BE2C (cell line): ENCODE results near the gene GAS6.
A peak's percentile ranks its signal among the peaks of the same experiment; 100 is the strongest.

Source experiments
- DNase-seq: peaks from one replicate; pipeline ENCODE4 v3.0.0-alpha.2; 2020
- H3K27me3 ChIP-seq: fragments of 250-450 bp; sonication (Bioruptor Pico); 2 replicates; pipeline ENCODE4 v1.5.1; 2020; ENCODE audit warnings: mild to moderate bottlenecking
- H3K36me3 ChIP-seq: fragments of 250-450 bp; sonication (Bioruptor Pico); 2 replicates; pipeline ENCODE4 v1.5.1; 2020; ENCODE audit warnings: mild to moderate bottlenecking
- H3K4me1 ChIP-seq: fragments of 250-450 bp; sonication (Bioruptor Pico); 2 replicates; pipeline ENCODE4 v1.5.1; 2020
- H3K4me3 ChIP-seq: 2 replicates; pipeline ENCODE4 v1.5.1; 2011; ENCODE audit warnings: low read depth, low read length
- H3K9me3 ChIP-seq: fragments of 250-450 bp; sonication (Bioruptor Pico); 2 replicates; pipeline ENCODE4 v1.5.1; 2020
- TF ChIP-seq, protein P1 (sequence below): IDR thresholded peaks from 2 replicates; pipeline ENCODE4 v1.5.1; 2012; ENCODE audit warnings: mild to moderate bottlenecking, low read depth, low read length

The GAS6 gene

DNA sequence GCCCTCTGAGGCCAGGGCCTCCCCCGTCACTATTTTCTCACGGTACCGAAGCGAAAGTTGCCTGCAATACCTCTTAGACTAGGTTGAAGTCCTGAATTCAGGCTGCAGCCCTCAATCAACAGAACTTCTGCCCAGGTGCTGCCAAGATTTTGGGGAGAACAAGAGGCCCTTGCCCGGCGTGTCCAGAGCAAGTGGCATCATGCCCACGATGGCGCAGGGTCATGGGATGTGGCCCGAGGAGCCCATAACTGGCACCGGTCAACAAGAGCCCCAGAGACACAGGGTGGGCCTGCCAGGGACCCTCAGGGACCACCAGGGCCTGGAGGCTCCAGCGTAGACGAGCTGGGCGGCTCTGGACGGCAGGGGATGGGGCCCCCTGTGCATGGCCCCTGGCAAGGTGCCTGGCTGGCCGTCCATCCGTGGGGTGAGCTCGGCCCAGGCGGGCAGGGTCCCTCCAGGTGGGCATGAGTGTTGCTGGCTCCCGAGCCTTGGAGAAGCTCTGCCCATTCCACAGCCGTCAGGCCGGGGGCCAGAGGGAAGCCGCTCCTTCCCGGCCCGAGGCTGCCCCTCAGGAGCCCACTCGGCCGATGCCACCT, 45.1 kb downstream of the GAS6 start:
- Histone ChIP-seq H3K4me3 (no peak overlapping the region), H3K36me3 (no peaks in the 10 kb centered on the region), H3K27me3 (no peaks in the 10 kb centered on the region), H3K9me3 (no peaks in the 10 kb centered on the region), H3K4me1 (peaks cover 29% of the 10 kb centered on the region)
- DNase-seq = no peak
- TF ChIP-seq, protein P1, sequence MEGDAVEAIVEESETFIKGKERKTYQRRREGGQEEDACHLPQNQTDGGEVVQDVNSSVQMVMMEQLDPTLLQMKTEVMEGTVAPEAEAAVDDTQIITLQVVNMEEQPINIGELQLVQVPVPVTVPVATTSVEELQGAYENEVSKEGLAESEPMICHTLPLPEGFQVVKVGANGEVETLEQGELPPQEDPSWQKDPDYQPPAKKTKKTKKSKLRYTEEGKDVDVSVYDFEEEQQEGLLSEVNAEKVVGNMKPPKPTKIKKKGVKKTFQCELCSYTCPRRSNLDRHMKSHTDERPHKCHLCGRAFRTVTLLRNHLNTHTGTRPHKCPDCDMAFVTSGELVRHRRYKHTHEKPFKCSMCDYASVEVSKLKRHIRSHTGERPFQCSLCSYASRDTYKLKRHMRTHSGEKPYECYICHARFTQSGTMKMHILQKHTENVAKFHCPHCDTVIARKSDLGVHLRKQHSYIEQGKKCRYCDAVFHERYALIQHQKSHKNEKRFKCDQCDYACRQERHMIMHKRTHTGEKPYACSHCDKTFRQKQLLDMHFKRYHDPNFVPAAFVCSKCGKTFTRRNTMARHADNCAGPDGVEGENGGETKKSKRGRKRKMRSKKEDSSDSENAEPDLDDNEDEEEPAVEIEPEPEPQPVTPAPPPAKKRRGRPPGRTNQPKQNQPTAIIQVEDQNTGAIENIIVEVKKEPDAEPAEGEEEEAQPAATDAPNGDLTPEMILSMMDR = no peak

DNA sequence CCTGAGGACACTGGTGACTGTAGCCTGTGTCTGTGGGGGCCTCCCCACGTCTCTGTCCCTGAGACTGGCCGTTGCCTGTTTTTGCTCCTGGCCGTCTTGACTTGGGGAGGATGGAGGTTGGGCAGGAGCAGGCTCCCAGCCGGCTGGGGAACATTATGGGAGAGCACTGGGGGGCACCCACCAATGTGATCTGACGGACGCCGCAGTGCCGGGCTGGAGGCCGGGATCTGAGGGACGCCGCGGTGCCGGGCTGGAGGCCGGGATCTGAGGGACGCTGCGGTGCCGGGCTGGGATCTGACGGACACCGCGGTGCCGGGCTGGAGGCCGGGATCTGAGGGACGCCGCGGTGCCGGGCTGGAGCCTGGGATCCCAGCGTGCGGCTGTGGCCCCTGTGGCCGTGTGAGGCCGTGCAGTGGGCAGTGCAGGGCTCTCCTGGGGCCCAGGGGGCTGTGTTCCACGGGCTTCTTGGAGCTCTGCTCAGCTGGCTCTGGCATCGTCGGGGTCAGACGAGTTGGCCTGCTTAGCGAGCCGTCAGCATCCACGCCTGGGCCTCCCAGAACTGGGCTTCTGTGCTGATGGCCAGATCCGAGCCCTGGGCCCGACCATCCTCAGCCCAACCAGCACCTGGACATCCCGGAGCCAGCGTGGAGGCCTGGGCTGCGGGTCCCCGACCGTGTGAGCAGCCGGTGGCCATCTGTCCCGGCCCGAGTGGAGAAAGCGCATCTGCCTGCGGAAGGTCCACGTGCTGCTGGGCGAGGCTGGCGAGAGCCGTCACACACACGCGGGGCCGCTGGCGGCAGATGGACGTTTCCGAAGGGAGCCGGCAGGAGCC, 45.8 kb downstream of the GAS6 start:
- H3K4me3 ChIP-seq = no peak overlapping the region
- no peak for DNase-seq
- TF ChIP-seq, protein P1 = no peak
- peaks cover 29% of the 10 kb centered on the region for H3K4me1 ChIP-seq
- H3K9me3 ChIP-seq = no peaks in the 10 kb centered on the region
- H3K36me3 ChIP-seq = no peaks in the 10 kb centered on the region
- H3K27me3 ChIP-seq = no peaks in the 10 kb centered on the region

DNA sequence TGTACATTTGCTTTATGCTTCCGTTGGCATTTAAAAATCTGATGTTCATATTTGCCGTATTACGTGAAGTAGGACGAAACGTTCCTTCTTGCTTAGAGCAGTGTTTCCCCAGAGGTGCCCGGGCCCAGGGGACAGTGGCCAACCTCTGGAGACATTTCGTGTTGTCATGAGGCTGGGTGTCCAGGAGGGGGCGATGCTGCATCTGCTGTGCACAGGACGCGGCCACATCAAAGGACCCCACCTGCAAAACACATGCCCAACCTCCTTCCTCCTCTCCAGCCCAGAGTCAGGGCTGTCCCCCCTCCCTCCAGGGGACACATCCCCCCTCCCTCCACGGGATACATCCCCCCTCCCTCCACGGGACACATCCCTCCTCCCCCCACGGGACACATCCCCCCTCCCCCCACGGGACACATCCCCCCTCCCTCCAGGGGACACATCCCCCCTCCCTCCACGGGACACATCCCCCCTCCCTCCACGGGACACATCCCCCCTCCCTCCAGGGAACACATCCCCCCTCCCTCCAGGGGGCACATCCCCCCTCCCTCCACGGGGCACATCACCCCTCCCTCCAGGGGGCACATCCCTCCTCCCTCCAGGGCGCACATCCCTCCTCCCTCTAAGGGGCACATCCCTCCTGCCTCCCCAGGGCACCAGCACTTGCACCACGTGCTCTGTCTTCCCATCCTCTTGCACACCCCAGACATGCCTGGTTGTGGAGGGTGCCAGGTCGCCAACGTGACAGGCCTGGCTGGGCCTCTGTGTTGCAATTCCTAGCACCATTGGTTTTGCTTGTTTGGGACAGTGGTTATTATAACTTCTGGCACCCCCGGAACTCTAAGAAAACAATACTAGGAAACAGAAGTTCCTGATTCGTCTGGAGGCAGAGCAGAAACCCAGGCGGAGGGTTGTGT, 46.7 kb downstream of the GAS6 start:
- peaks cover 27% of the 10 kb centered on the region for H3K4me1 ChIP-seq
- H3K4me3 ChIP-seq = no peak overlapping the region
- H3K36me3 ChIP-seq = no peaks in the 10 kb centered on the region
- H3K27me3 ChIP-seq = no peaks in the 10 kb centered on the region
- peak; percentile 94 for DNase-seq
- TF ChIP-seq, protein P1 = peak; percentile 84
- no peaks in the 10 kb centered on the region for H3K9me3 ChIP-seq

DNA sequence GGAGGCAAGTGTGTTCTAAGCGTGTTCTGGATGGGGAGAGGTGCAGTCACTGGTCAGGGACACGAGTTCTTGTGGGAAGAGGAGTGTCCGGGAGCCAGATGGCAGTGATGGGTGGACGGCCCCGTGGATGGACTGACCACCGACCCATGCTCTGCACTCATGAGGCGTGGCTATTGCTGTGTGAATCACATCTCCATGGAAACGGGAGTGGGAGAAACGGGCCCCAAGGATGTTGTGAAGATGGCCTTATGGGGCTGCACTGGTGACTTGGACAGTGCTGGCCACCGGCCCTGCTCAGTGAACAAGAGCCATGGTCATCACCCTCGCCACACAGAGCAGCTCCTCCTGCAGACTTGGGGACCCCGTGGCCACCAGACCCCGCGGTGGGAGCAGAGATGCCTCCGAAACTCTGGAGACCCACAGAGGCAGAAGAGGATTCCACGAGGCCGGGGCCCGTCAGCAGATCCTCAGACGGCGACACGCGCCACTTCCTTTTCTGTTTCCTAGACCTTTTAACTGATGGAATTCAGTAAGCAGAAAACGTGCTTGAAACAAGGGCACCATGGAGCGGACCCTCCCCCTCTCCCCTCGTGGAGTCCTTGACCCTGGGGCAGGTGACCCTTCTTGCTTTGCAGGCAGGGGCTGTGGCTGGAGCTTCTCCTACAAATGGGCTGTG, 47.5 kb downstream of the GAS6 start:
- H3K9me3 ChIP-seq = no peaks in the 10 kb centered on the region
- TF ChIP-seq, protein P1 = no peak
- H3K27me3 ChIP-seq = no peaks in the 10 kb centered on the region
- peaks cover 19% of the 10 kb centered on the region for H3K4me1 ChIP-seq
- H3K36me3 ChIP-seq = no peaks in the 10 kb centered on the region
- H3K4me3 ChIP-seq = no peak overlapping the region
- DNase-seq = no peak

DNA sequence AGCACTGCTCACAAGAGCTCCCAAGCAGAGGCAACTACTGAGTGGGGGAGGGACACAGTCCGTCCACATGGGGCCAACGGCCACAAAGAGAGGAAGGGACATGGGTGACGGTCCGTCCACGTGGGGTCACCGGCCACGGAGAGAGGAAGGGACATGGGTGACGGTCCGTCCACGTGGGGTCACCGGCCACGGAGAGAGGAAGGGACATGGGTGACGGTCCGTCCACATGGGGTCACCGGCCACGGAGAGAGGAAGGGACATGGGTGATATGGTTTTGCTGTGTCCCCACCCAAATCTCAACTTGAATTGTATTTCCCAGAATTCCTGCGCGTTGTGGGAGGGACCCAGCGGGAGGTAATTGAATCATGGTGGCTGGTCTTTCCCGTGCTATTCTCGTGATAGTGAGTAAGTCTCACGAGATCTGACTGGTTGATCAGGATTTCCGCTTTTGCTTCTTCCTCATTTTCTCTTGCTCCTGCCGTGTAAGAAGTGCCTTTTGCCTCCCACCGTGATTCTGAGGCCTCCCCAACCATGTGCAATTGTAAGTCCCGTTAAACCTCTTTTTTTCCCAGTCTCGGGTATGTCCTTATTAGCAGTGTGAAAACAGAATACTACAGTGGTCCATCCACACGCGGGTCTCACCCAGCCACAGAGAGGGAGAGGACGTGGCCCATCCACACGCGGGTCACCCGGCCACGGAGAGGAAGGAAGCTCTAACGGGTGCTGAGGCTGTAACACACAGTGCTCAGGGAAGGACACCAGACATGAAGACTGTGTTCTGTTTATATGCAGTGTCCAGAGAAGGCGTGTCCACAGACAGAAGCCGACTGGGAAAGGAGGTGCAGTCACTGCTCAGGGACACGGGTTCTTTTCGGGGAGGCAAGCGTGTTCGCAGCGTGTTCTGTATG, 48.5 kb downstream of the GAS6 start:
- Histone ChIP-seq H3K36me3 (no peaks in the 10 kb centered on the region), H3K4me3 (no peak overlapping the region)
- no peak for DNase-seq

More for the DNA sequence above, 48.5 kb downstream of the GAS6 start:
- Histone ChIP-seq H3K9me3 (no peaks in the 10 kb centered on the region), H3K27me3 (no peaks in the 10 kb centered on the region), H3K4me1 (peaks cover 15% of the 10 kb centered on the region)
- TF ChIP-seq, protein P1 = no peak
